ENCODE measurements around the gene APOL2.
"Not testable (repeated sequence)": the region's sequence is repeated elsewhere in the genome, so short reads cannot be mapped to it uniquely, and the experiment has no call there.

- not testable (repeated sequence) for TF ChIP-seq POLR2A, EP300 (IDR thresholded peaks at IDR 0.05)
- TF ChIP-seq, protein P1, sequence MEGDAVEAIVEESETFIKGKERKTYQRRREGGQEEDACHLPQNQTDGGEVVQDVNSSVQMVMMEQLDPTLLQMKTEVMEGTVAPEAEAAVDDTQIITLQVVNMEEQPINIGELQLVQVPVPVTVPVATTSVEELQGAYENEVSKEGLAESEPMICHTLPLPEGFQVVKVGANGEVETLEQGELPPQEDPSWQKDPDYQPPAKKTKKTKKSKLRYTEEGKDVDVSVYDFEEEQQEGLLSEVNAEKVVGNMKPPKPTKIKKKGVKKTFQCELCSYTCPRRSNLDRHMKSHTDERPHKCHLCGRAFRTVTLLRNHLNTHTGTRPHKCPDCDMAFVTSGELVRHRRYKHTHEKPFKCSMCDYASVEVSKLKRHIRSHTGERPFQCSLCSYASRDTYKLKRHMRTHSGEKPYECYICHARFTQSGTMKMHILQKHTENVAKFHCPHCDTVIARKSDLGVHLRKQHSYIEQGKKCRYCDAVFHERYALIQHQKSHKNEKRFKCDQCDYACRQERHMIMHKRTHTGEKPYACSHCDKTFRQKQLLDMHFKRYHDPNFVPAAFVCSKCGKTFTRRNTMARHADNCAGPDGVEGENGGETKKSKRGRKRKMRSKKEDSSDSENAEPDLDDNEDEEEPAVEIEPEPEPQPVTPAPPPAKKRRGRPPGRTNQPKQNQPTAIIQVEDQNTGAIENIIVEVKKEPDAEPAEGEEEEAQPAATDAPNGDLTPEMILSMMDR (IDR thresholded peaks at IDR 0.05): not testable (repeated sequence)
Observed at GRCh38 chr22:36263216-36263673, 23.9 kb upstream of the APOL2 start.

Data from ovary (tissue), 3 donors.